Lung (tissue), 12 donors: ENCODE data around the gene MAP3K20. TPM values are rescaled to one million over a fixed set of nuclear protein-coding genes. Genes with fewer than 3 reads are reported as not detected.

ENCODE experiments used
- ATAC-seq: fragments of 200-7000 bp; cut with Tn5 transposase; one replicate; pipeline ENCODE4 v1.9.1; 2020; ENCODE audit warnings: moderate number of reproducible peaks; ENCODE audit not compliant: insufficient read depth, low FRiP score
- DNase-seq, 3 donors: peaks; one replicate each; pipeline ENCODE4 v3.0.0-alpha.2; 2013 to 2017
- H3K27ac ChIP-seq, 2 donors: one replicate each; pipeline ENCODE4 v1.5.1; 2013; ENCODE audit warnings: mild to moderate bottlenecking in 2 of 2, moderate library complexity in 2 of 2, control low read depth in 1 of 2, inconsistent platforms in 1 of 2, low read depth in 1 of 2, low read length in 1 of 2
- H3K27me3 ChIP-seq, 3 donors: one replicate each; pipeline ENCODE4 v1.5.1; 2013; ENCODE audit warnings: low read length in 2 of 3; ENCODE audit not compliant: control insufficient read depth in 3 of 3, insufficient read depth in 3 of 3
- H3K36me3 ChIP-seq, 4 donors: one replicate each; pipeline ENCODE4 v1.5.1; 2013; ENCODE audit warnings: low read length in 4 of 4, mild to moderate bottlenecking in 1 of 4, moderate library complexity in 1 of 4; ENCODE audit not compliant: control insufficient read depth in 4 of 4, insufficient read depth in 4 of 4
- H3K4me1 ChIP-seq, 5 donors: one replicate each; pipeline ENCODE4 v1.5.1; 2013; ENCODE audit warnings: low read length in 5 of 5, mild to moderate bottlenecking in 2 of 5, moderate library complexity in 1 of 5; ENCODE audit not compliant: control insufficient read depth in 5 of 5, insufficient read depth in 5 of 5
- H3K4me3 ChIP-seq: one replicate; pipeline ENCODE4 v1.5.1; 2013; ENCODE audit warnings: mild to moderate bottlenecking, control low read depth, moderate library complexity
- H3K9ac ChIP-seq, 2 donors: one replicate each; pipeline ENCODE4 v1.5.1; 2013; ENCODE audit warnings: low read length in 2 of 2, control low read depth in 1 of 2; ENCODE audit not compliant: insufficient read depth in 1 of 2
- H3K9me3 ChIP-seq, 4 donors: one replicate each; pipeline ENCODE4 v1.5.1; 2013; ENCODE audit warnings: low read length in 3 of 4, mild to moderate bottlenecking in 1 of 4, moderate library complexity in 1 of 4; ENCODE audit not compliant: control insufficient read depth in 4 of 4, insufficient read depth in 3 of 4
- CTCF ChIP-seq: IDR thresholded peaks from 2 replicates; pipeline ENCODE4 v1.5.1; 2012; ENCODE audit warnings: mild to moderate bottlenecking; ENCODE audit errors: control extremely low read depth, extremely low read depth
- WGBS, 2 donors: extraction: QIAGEN DNeasy Blood & Tissue Kit; methylation state at CpG; one replicate each; pipeline ENCODE4 v1.1.7; 2013; 5-methylcytosine and 5-hydroxymethylcytosine counted together
- polyA plus RNA-seq, 2 donors: library from polyadenylated mRNA; stranded (reverse); fragments of 200-250 nt; gene quantifications; one replicate each; pipeline ENCODE4 v1.2.1, GENCODE V29; 2013
- total RNA-seq, 2 donors: library from RNA; depleted of rRNA in 1 of 2; stranded (reverse); fragments of >200 nt in 1 of 2; gene quantifications; one replicate each; pipeline ENCODE4 v1.2.1, GENCODE V29; 2014 to 2021
- donor health status: control.
- donor health status: control.
- donor health status: Bipolar disorder and iron deficiency.
- donor health status: healthy.
- donor health status: DM: yes; HTN: yes; CAD: no.

MAP3K20 gene
- total and polyA plus RNA-seq, 4 donors, result 13.4 to 71.6 (median 31.6) TPM

GRCh38 chr2:173288561-173288960 lies 212.9 kb downstream of the MAP3K20 start:
- Histone ChIP-seq H3K4me3 (no peak overlapping the region), H3K4me1 (no peaks in the 10 kb centered on the region), H3K9ac (no peak overlapping the region), H3K27me3 (no peaks in the 10 kb centered on the region), H3K36me3 (no peaks in the 10 kb centered on the region), H3K27ac (no peak overlapping the region), H3K9me3 (peaks cover 0 to 4% (median 0%) of the 10 kb centered on the region in 4 donors)
- 91 to 94% methylated on average over 3 of the region's 3 CpGs for WGBS, 2 donors
- no peak for TF ChIP-seq CTCF
- no peak for DNase-seq
- ATAC-seq, result no peak

DNA sequence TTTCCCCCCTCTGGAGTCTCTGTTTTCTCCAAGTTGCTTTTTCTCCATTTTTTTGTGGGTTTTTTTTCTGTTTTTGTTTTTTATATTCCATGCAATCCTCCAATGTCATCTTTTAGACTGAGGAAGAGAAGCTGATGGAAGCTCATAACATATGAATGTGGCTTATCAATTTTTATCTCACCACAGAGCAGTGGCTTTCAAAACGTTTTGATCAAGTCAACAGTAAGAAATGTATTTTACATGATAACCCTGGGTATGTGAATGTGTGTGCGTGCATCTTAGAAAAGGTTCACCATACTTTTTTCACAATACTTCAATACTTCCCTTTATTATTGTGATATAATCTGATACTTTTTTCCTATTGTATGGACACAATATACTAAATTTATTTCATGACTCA lies 214.4 kb downstream of the MAP3K20 start:
- Histone ChIP-seq H3K9me3 (peaks cover 0 to 4% (median 0%) of the 10 kb centered on the region in 4 donors), H3K36me3 (no peaks in the 10 kb centered on the region), H3K9ac (no peak overlapping the region), H3K27ac (no peak overlapping the region), H3K27me3 (no peaks in the 10 kb centered on the region), H3K4me3 (no peak overlapping the region), H3K4me1 (no peaks in the 10 kb centered on the region)
- DNase-seq, result no peak
- no peak for TF ChIP-seq CTCF
- WGBS, 2 donors, result 69 to 76% methylated on average over 2 of the region's 2 CpGs
- no peak for ATAC-seq

- TF ChIP-seq CTCF, result no peak
- no peak overlapping the region for H3K9ac ChIP-seq
- no peak for ATAC-seq
Measured at GRCh38 chr2:173290518-173290917, 214.9 kb downstream of the MAP3K20 start.

DNA sequence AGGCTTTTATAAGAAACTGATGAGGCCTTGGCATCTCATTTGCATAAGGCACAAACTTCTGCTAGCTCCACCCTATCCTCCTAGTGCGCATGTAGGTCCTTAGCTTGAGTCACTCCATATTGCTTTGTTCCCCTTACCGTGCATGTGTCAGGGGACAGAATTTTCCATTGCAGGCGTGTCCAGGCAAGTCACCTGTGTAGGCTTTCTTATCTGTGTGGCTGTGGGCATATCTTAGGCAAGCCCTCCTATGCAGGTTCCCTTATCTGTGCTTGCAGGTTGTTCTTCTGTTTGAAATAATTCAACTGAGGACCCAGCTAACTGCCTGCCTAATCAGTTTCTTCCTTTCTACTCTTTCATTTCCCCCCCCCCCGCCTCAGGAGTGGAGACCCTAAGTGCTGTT lies 215.8 kb downstream of the MAP3K20 start:
- no peak for ATAC-seq
- no peak overlapping the region for H3K9ac ChIP-seq
- no peak overlapping the region for H3K4me3 ChIP-seq
- H3K4me1 ChIP-seq, result no peaks in the 10 kb centered on the region
- H3K27ac ChIP-seq, result no peak overlapping the region
- TF ChIP-seq CTCF, result no peak
- DNase-seq, result no peak
- WGBS, 2 donors, result 73% methylated on average over 4 of the region's 4 CpGs
- H3K9me3 ChIP-seq, result peaks cover 0 to 4% (median 0%) of the 10 kb centered on the region in 4 donors
- H3K36me3 ChIP-seq, result no peaks in the 10 kb centered on the region
- H3K27me3 ChIP-seq, result no peaks in the 10 kb centered on the region

More at GRCh38 chr2:173290518-173290917, 214.9 kb downstream of the MAP3K20 start:
- H3K4me3 ChIP-seq, result no peak overlapping the region
- DNase-seq, result no peak
- no peak overlapping the region for H3K27ac ChIP-seq
- 96 to 97% methylated on average over 6 of the region's 6 CpGs for WGBS, 2 donors
- peaks cover 0 to 4% (median 0%) of the 10 kb centered on the region in 4 donors for H3K9me3 ChIP-seq
- no peaks in the 10 kb centered on the region for H3K36me3 ChIP-seq
- no peaks in the 10 kb centered on the region for H3K27me3 ChIP-seq
- no peaks in the 10 kb centered on the region for H3K4me1 ChIP-seq
